ENCODE data around the gene MDFIC.
"Not testable (repeated sequence)": the region's sequence is repeated elsewhere in the genome, so short reads cannot be mapped to it uniquely, and the experiment has no call there.

Gene MDFIC

DNA sequence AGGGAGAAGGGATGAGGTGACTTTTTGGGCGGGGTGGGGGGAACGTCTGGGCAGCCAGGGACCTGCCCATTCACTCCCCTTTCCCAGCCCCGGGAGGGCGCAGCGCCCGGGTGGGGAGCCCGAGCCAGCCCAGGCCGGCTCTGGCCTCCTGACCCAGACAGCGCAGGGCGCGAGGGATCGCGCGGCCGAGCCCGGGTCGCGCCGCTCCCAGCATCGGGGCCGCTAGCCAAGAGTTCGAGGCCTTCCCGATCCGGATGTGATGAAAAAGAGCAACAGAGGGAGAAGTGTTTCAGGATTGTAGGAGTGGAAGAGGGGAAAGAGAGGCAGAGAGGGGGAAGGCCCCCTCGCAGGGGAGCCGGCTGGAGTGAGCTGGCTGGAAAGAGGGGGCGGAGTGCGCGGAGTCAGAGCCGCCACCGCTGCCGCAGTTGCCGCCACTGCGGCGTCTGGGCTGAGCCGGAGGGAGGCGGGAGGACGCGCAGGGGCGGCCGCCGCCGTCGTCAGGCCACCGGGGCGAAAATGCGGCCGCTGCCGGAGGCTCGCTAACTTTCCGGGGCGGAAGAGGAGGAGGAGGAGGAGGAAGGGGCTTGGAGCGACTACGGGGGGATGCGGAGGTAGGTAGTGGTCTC lies at the start of gene MDFIC:
Gene MDFIC (plus strand): TSS at position 69 of the 626 bp plus-strand sequence. CDS start 940 bp downstream, outside the sequence.
- intact Hi-C loops (cut with DNase I) = no loop called here
- DNase-seq = peak in 5 of 10 donors; percentile 6 to 86 (median 69)

DNA sequence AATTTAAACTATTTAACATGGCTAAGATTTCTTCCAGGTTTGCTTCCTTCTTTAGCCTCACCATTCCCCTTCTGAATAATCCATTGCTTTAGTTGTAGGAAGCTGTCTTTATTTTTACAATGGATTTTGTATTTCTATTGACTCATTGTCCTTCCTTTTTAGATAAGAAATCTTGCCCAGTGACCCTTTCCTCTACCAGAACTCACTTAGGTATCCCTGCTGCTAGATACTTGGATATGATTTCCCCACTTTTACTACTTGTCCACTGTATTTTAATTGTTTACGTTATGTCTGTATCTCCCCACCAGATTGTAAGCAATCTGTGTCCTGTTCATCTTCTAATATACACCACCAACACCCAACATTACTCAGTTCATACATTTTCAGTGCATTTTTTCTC lies 47.7 kb upstream of the MDFIC start:
- DNase-seq = no peak
- intact Hi-C loops (cut with DNase I) = no loop called here

GRCh38 chr7:114875186-114875585 lies 46.7 kb upstream of the MDFIC start:
- intact Hi-C loops (cut with DNase I) = no loop called here
- DNase-seq = no peak

DNA sequence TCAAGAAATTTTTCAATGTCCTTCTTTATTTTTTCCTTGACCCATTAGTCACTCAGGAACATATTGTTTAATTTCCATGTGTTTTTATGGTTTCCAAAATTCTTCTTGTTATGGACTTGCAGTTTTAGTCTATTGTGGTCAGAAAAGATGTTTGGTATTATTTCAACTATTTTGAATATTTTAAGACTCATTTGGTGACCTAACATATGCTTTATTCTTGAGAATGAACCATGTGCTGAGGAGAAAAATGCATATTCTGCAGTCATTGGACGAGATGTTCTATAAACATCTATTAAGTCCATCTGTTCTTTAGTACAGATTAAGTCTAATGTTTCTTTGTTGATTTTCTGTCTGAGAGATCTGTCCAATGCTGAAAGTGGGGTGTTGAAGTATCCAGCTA lies 42.3 kb upstream of the MDFIC start:
- intact Hi-C loops (cut with DNase I) = no loop called here
- no peak for DNase-seq

- no peak for DNase-seq
Observed at GRCh38 chr7:114885836-114886235, 36.1 kb upstream of the MDFIC start.

GRCh38 chr7:114886241-114886640 lies 35.7 kb upstream of the MDFIC start:
- intact Hi-C loops (cut with DNase I) = no loop called here
- no peak for DNase-seq

More at GRCh38 chr7:114885836-114886235, 36.1 kb upstream of the MDFIC start:
- intact Hi-C loops (cut with DNase I) = no loop called here

GRCh38 chr7:114889116-114889515 lies 32.8 kb upstream of the MDFIC start:
- peak in 1 of 10 donors; percentile 15 for DNase-seq
- intact Hi-C loops (cut with DNase I) = not testable (repeated sequence)

GRCh38 chr7:114889646-114890285 lies 32.1 kb upstream of the MDFIC start:
- DNase-seq = no peak
- intact Hi-C loops (cut with DNase I) = no loop called here

DNA sequence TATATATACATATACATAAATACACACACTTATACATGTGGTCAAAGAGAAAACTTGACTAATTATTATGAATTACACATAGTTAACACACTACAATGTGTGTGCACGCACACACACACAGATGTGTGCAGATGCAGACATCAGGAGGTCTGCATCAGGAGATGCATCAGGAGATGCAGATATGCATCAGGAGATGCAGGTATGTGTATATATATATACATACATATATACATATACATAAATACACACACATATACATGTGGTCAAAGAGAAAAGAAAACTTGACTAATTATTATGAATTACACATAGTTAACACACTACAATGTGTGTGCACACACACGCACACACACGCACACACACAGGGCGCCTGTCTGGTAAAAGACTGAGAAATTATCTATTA lies 31.3 kb upstream of the MDFIC start:
- DNase-seq = no peak
- intact Hi-C loops (cut with DNase I) = no loop called here

DNA sequence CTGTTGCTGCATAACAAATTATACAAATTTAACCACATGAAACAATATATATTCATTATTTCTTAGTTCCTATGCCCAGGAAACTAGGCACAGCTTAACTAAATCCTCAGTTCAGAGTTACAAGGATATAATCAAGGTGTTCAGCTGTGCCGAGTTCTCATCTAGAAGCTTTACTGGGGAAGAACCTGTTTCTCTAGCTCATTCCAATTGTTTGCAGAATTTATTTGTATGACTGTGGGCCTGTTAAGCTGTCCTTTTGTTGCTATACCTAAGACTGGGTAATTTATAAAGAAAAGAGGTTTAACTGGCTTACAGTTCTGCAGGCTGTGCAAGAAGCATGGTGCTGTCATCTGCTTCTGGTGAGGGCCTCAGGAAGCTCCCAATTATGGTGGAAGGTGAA lies 21.8 kb upstream of the MDFIC start:
- intact Hi-C loops (cut with DNase I) = no loop called here
- no peak for DNase-seq

DNA sequence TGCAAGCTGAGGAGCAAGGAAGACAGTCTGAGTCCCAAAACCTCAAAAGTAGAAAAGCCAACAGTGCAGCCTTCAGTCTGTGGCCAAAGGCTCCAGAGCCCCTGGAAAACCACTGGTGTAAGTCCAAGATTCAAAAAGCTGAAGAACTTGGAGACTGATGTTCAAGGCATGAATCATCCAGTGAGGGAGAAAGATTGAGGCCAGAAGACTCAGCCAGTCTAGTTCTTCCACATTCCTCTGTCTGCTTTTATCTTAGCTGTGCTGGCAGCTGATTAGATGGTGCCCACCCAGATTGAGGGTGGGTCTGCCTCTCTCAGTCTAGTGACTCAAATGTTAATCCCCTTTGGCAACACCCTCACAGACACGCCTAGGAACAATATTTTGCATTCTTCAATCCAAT lies 20.1 kb upstream of the MDFIC start:
- DNase-seq = no peak
- intact Hi-C loops (cut with DNase I) = no loop called here

DNA sequence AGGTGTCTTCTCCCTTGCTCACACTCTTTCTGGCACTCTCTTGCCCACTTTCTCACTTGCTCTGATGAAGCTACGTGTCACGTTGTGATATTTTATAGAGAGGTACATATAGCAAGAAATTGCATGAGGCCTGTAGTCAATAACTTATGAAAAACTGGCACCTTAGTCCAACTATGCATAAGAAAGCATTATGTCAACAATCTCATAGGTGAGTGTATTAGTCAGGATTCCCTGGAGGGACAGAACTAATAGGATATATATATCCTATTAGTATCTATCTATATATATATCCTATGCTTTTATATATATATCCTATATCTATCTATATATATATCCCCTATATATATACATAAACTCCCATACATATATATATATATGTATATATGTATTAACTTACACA lies 18.8 kb upstream of the MDFIC start:
- intact Hi-C loops (cut with DNase I) = no loop called here
- no peak for DNase-seq

DNA sequence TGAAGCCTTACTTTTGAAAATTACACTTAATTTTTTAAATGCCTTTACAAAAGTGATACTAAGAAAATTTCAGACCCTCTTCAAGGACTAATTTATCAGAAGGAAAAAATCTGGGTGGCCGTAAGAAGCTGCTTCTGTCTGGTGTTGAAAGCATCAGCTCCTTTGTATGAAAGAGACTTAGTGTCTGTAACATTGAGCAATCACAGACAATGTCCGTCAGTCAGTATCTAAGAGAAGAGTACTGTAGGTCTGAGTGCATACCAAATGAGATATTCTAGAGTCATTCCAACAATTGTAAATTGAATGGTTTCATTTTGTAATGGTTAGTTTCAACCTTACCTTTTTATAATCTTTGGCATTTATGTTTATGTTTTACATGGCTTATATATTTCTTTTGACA lies 11.1 kb upstream of the MDFIC start:
- intact Hi-C loops (cut with DNase I) = no loop called here
- no peak for DNase-seq

GRCh38 chr7:114911411-114911810 lies 10.5 kb upstream of the MDFIC start:
- no peak for DNase-seq
- intact Hi-C loops (cut with DNase I) = no loop called here

DNA sequence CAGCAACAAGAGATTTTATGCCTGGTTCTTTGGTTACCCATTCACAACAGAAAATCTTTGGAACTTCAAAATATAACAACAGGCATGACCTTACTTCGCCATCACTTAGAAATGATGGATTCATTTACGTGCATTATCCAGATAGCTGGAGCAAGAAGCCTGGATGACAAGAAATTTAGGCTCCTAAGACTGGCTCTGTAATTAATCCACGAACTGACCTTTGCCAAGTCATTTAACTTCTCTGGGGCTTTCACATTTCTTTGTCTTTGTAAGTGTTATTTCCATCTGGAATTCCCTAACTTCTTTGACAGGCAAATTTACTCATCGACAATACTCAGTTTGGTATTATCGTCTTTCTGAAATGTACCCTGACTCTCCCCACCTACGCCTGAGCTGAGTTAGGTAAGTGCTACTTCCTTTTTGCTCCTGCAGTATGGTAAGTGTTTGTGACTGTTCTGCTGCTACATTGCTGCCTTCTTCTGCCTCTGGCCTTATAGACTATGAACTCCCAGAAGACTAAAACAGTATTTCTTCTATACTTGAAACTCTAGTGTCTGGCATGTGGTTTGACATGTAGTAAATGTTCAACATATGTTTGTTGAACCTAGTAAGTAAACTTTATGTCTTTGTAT lies 5.5 kb upstream of the MDFIC start:
- DNase-seq = no peak
- intact Hi-C loops (cut with DNase I) = no loop called here

- intact Hi-C loops (cut with DNase I) = no loop called here
- DNase-seq = no peak
Observed at GRCh38 chr7:114917211-114917839, 4.6 kb upstream of the MDFIC start.

- intact Hi-C loops (cut with DNase I) = no loop called here
- no peak for DNase-seq
Observed at GRCh38 chr7:114919587-114919986, 2.3 kb upstream of the MDFIC start.

DNA sequence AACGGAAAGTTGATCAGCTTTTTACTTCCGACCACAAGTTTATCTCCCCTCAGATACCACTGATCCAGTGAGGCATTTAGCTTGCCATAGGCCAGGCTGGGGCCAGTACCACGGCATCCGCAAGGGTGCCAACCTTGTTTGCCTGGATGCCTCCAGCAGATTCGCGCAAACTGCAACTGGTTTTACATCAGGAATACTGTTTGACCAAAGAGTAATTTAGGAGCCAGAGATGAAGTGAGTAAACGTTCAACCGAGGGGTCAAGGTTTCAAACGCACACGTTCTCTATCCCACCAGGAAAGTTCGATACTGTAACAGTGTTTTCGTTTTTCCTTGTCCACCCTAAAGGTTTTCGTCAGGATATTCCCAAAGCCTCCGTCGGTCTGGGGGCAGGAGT lies 266 bp upstream of the MDFIC start:
- intact Hi-C loops (cut with DNase I) = no loop called here
- peak in 1 of 10 donors; percentile 70 for DNase-seq

GRCh38 chr7:114922652-114923402 lies 933 bp downstream of the MDFIC start:
- peak in 3 of 10 donors; percentile 11 to 85 (median 52) for DNase-seq
- intact Hi-C loops (cut with DNase I) = no loop called here

DNA sequence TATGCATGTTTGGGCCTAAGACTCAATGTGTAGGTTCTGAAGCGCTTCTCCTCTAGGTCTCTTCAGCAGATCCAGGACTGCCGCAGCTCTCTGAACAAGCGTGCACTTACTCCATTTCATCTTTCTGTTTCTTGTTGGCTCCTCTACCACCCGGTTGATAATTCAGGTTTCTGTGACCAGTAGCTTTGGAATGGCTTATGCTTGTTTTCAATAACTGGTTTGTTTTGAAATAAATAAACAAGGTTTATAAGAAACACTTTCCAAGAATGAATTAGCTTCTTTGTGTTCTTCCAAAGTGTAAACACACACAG lies 1.5 kb downstream of the MDFIC start:
- DNase-seq = no peak
- intact Hi-C loops (cut with DNase I) = no loop called here
